ENCODE measurements around the gene CAPN1.

DNA sequence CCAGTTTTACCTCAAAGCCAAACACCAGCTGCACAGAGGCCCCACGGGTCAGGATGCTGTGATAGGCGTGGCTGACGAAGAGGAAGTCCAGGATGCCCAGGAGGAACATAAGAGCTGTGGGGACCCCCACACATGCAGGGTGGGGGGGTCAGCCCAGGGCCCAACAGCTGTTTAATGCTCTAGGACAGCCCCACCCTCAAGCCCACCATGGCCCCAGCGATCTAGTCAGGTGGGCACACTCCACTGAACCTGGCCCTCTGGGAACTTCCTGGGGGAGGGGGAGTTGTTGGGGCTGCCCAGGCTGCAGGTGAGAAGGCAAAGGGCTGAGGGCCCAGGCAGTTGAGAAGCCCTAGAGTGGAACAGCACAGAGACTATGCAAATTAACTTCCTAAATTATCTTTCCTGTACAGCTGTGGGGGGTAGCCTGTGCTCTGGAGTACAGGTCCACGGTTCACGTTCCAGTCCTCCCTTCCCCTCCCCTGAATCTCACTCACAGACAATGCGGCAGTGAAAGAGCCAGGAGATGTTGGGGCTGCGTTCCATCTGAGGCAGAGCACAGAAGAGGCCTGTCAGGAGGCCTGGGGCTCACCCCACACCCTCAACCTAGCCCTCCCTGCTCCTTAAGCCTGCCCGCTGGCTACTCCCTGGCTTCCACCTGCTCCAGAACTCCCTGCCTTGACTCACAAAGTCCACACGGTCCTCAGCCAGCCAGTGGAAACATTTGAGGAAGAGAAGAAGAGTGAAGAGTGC lies 49.3 kb upstream of the CAPN1 start:
- no peak for TF ChIP-seq CTCF (conservative IDR thresholded peaks at IDR 0.05; ENCODE audit: low read length)
- TF ChIP-seq EZH2phosphoT487 (IDR thresholded peaks at IDR 0.05; ENCODE audit: borderline replicate concordance, low read depth, low read length), result no peak
